B cell (primary cell): ENCODE measurements around the gene KAZN. TPM values are rescaled to one million over a fixed set of nuclear protein-coding genes. Genes with fewer than 3 reads are reported as not detected.

ENCODE experiments used
- ATAC-seq: fragments of 200-7000 bp; cut with Tn5 transposase; one replicate; pipeline ENCODE4 v1.10.0; 2021; ENCODE audit warnings: low read depth, mild to moderate bottlenecking, moderate number of reproducible peaks, moderate library complexity
- CTCF ChIA-PET: fragments of 350-600 bp; sonication (Branson Sonifier 250); formaldehyde crosslinking; loops from one replicate; lab custom pipeline; 2021; ENCODE audit warnings: antibody characterized with exemption, inconsistent platforms; lab: Charles Lee
- POLR2A ChIA-PET: fragments of 350-600 bp; sonication (Branson Sonifier 250); formaldehyde crosslinking; loops from one replicate; lab custom pipeline; 2021; ENCODE audit warnings: antibody characterized with exemption; lab: Charles Lee
- DNase-seq: peaks from one replicate; pipeline ENCODE4 v3.0.0; 2013
- H2AFZ ChIP-seq: 2 replicates; pipeline ENCODE4 v1.6.1; 2012; ENCODE audit warnings: mild to moderate bottlenecking, low read depth, low read length; ENCODE audit not compliant: insufficient read depth, poor library complexity, severe bottlenecking
- H3K27ac ChIP-seq, 2 donors: 1 replicate in 1 of 2; 2 replicates in 1 of 2; pipeline ENCODE4 v1.5.1; 2012 to 2013; ENCODE audit warnings: low read length in 2 of 2, mild to moderate bottlenecking in 2 of 2, moderate library complexity in 1 of 2
- H3K27me3 ChIP-seq, 4 experiments: fragments of 200-600 bp in 1 of 4; sonication (generic) in 1 of 4; replicated peaks in 1 of 4; 1 replicate in 2 of 4; 2 replicates in 2 of 4; pipeline versions ENCODE4 v1.6.1 to v1.7.0; 2013 to 2016; ENCODE audit warnings: low read length in 3 of 4, mild to moderate bottlenecking in 2 of 4, mixed read lengths in 1 of 4, moderate library complexity in 1 of 4; ENCODE audit not compliant: insufficient read depth in 4 of 4, control insufficient read depth in 3 of 4; ENCODE audit errors: control extremely low read depth in 1 of 4
- H3K36me3 ChIP-seq, 2 experiments: replicated peaks in 1 of 2; 1 replicate in 1 of 2; 2 replicates in 1 of 2; pipeline versions ENCODE4 v1.6.1 to v1.7.1; 2013; ENCODE audit warnings: low read length in 1 of 2; ENCODE audit not compliant: insufficient read depth in 2 of 2, control insufficient read depth in 1 of 2; ENCODE audit errors: control extremely low read depth in 1 of 2, extremely low read depth in 1 of 2
- H3K4me1 ChIP-seq, 2 donors: fragments of 200-600 bp in 1 of 2; sonication (generic) in 1 of 2; 1 replicate in 1 of 2; 2 replicates in 1 of 2; pipeline versions ENCODE4 v1.5.1 to v1.6.1; 2013 to 2017; ENCODE audit warnings: low read length in 2 of 2; ENCODE audit not compliant: control insufficient read depth in 2 of 2, insufficient read depth in 2 of 2
- H3K4me2 ChIP-seq: replicated peaks from 2 replicates; pipeline ENCODE3; 2012; ENCODE audit warnings: mild to moderate bottlenecking, low read depth, low read length; ENCODE audit not compliant: poor library complexity, severe bottlenecking
- H3K4me3 ChIP-seq, 5 experiments: fragments of 200-600 bp in 1 of 5; sonication (generic) in 1 of 5; 1 replicate in 3 of 5; 2 replicates in 2 of 5; pipeline versions ENCODE4 v1.5.1 to v1.7.0; 2011 to 2016; ENCODE audit warnings: low read length in 4 of 5, mild to moderate bottlenecking in 4 of 5, low read depth in 2 of 5, control low read depth in 1 of 5, moderate library complexity in 1 of 5; ENCODE audit not compliant: insufficient read depth in 1 of 5; ENCODE audit errors: control extremely low read depth in 1 of 5, extremely low read depth in 1 of 5
- H3K79me2 ChIP-seq: fragments of 200-600 bp; sonication (generic); one replicate; pipeline ENCODE4 v1.6.0; 2016; ENCODE audit warnings: low read length; ENCODE audit not compliant: control insufficient read depth, insufficient read depth
- H3K9ac ChIP-seq: fragments of 200-600 bp; sonication (generic); 2 replicates; pipeline ENCODE4 v1.6.1; 2017; ENCODE audit warnings: mild to moderate bottlenecking, low read length, moderate library complexity
- H3K9me3 ChIP-seq, 3 donors: one replicate each; pipeline versions ENCODE4 v1.6.1 to v1.7.1; 2013; ENCODE audit warnings: low read length in 2 of 3; ENCODE audit not compliant: control insufficient read depth in 2 of 3, insufficient read depth in 1 of 3; ENCODE audit errors: control extremely low read depth in 1 of 3
- H4K20me1 ChIP-seq: 2 replicates; pipeline ENCODE4 v1.6.0; 2012; ENCODE audit warnings: mild to moderate bottlenecking, low read length; ENCODE audit not compliant: insufficient read depth, control insufficient read depth, poor library complexity, severe bottlenecking
- H3K27ac Mint-ChIP-seq: one replicate; pipeline ENCODE4 v1.8.0; 2021; ENCODE audit warnings: mixed read lengths
- H3K27me3 Mint-ChIP-seq: one replicate; pipeline ENCODE4 v1.8.0; 2021; ENCODE audit warnings: mixed read lengths
- H3K4me1 Mint-ChIP-seq: one replicate; pipeline ENCODE4 v1.8.0; 2021; ENCODE audit warnings: mixed read lengths
- H3K4me3 Mint-ChIP-seq: one replicate; pipeline ENCODE4 v1.8.0; 2021; ENCODE audit warnings: mixed read lengths
- H3K9me3 Mint-ChIP-seq: one replicate; pipeline ENCODE4 v1.8.0; 2022; ENCODE audit warnings: mixed read lengths; ENCODE audit not compliant: insufficient read depth
- EZH2 ChIP-seq: IDR thresholded peaks from 2 replicates; pipeline ENCODE4 v1.6.1; 2012; ENCODE audit warnings: borderline replicate concordance, low read depth, mild to moderate bottlenecking, moderate library complexity, low read length; ENCODE audit not compliant: insufficient read depth, poor library complexity, severe bottlenecking
- WGBS: methylation state at CpG from one replicate; pipeline ENCODE4 v1.1.5; 2013; ENCODE audit warnings: missing lambda C conversion rate; ENCODE audit not compliant: insufficient coverage; 5-methylcytosine and 5-hydroxymethylcytosine counted together
- intact Hi-C: fragments of 100-400 bp; cut with micrococcal nuclease; formaldehyde crosslinking; loops from one replicate; pipeline ENCODE4 v1.10.0; 2022
- polyA plus RNA-seq: library from polyadenylated mRNA; depleted of rRNA; stranded (reverse); fragments of >200 nt; gene quantifications from 2 replicates; pipeline ENCODE4 v1.2.3, GENCODE V29; 2012
- total RNA-seq, 2 donors: library from RNA; stranded (reverse); fragments of 120-200 nt in 1 of 2; gene quantifications; 1 replicate in 1 of 2; 2 replicates in 1 of 2; pipeline versions ENCODE4 v1.2.3 to v1.2.4, GENCODE V29; 2013 to 2022
- TF ChIP-seq, protein P1 (sequence below): fragments of 200-600 bp; IDR thresholded peaks from one replicate; pipeline ENCODE4 v1.8.0; 2022; ENCODE audit warnings: antibody characterized with exemption, mild to moderate bottlenecking

Gene KAZN
- total and polyA plus RNA-seq, 2 donors (not counting 1 experiment from before 2014, with no cell fraction given): 0.13 to 0.39 TPM

- Histone ChIP-seq H2AFZ (no peak overlapping the region), H3K4me3 (no peak overlapping the region), H3K4me2 (no peak overlapping the region), H3K4me1 (peaks cover 0 to 13% of the 10 kb centered on the region in 2 donors), H3K36me3 (no peaks in the 10 kb centered on the region), H3K27ac (no peak overlapping the region), H3K79me2 (no peaks in the 10 kb centered on the region), H4K20me1 (no peaks in the 10 kb centered on the region), H3K27me3 (peaks cover 0 to 20% (median 2%) of the 10 kb centered on the region in 4 experiments), H3K9ac (no peak overlapping the region), H3K9me3 (peaks cover 0 to 6% (median 0%) of the 10 kb centered on the region in 3 donors)
- DNase-seq: no peak
- Mint-ChIP-seq H3K27ac (no peak overlapping the region), H3K9me3 (no peaks in the 10 kb centered on the region), H3K27me3 (peaks cover 38% of the 10 kb centered on the region), H3K4me1 (peaks cover 3% of the 10 kb centered on the region), H3K4me3 (no peak overlapping the region)
- ChIA-PET CTCF (interaction anchor here (0.6 kb wide), 1 partner anchor 51 kb away, joined by 3 read pairs; no protein-coding TSS in a partner anchor), POLR2A (no interaction called here)
- intact Hi-C loops: no loop called here
- 64% methylated on average over 9 of the region's 9 CpGs for WGBS
- ATAC-seq: no peak
- no peak for TF ChIP-seq EZH2
- TF ChIP-seq, protein P1, sequence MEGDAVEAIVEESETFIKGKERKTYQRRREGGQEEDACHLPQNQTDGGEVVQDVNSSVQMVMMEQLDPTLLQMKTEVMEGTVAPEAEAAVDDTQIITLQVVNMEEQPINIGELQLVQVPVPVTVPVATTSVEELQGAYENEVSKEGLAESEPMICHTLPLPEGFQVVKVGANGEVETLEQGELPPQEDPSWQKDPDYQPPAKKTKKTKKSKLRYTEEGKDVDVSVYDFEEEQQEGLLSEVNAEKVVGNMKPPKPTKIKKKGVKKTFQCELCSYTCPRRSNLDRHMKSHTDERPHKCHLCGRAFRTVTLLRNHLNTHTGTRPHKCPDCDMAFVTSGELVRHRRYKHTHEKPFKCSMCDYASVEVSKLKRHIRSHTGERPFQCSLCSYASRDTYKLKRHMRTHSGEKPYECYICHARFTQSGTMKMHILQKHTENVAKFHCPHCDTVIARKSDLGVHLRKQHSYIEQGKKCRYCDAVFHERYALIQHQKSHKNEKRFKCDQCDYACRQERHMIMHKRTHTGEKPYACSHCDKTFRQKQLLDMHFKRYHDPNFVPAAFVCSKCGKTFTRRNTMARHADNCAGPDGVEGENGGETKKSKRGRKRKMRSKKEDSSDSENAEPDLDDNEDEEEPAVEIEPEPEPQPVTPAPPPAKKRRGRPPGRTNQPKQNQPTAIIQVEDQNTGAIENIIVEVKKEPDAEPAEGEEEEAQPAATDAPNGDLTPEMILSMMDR: no peak
Measured at GRCh38 chr1:14742181-14742980, 143.9 kb downstream of the KAZN start.

- Histone ChIP-seq H3K9ac (no peak overlapping the region), H3K4me3 (no peak overlapping the region), H3K27me3 (peaks cover 0 to 20% (median 1%) of the 10 kb centered on the region in 4 experiments), H3K4me2 (no peak overlapping the region), H2AFZ (no peak overlapping the region), H3K36me3 (no peaks in the 10 kb centered on the region), H3K9me3 (no peaks in the 10 kb centered on the region), H4K20me1 (no peaks in the 10 kb centered on the region), H3K79me2 (no peaks in the 10 kb centered on the region), H3K4me1 (peaks cover 0 to 13% of the 10 kb centered on the region in 2 donors), H3K27ac (no peak overlapping the region)
- no peak for TF ChIP-seq EZH2
- TF ChIP-seq, protein P1: no peak
- peaks cover 34% of the 10 kb centered on the region for H3K27me3 Mint-ChIP-seq
- no peak for ATAC-seq
- no peak for DNase-seq
- no peak overlapping the region for H3K4me3 Mint-ChIP-seq
- ChIA-PET POLR2A (no interaction called here), CTCF (no interaction called here)
- WGBS: 100% methylated on average over 2 of the region's 6 CpGs
- H3K9me3 Mint-ChIP-seq: no peaks in the 10 kb centered on the region
- peaks cover 3% of the 10 kb centered on the region for H3K4me1 Mint-ChIP-seq
- intact Hi-C loops: no loop called here
- no peak overlapping the region for H3K27ac Mint-ChIP-seq
Measured at GRCh38 chr1:14743368-14743767, 144.9 kb downstream of the KAZN start.
